Neural cell (in vitro differentiated cells): ENCODE data around the gene GTPBP6. TPM values are rescaled to one million over a fixed set of nuclear protein-coding genes. Genes with fewer than 3 reads are reported as not detected.

ENCODE experiments used
- H2AFZ ChIP-seq: fragments of 200-600, 300-800 bp; sonication (generic), shearing (Covaris generic); 2 replicates; pipeline ENCODE4 v1.6.0; 2014; ENCODE audit warnings: low read depth, mild to moderate bottlenecking, antibody characterized with exemption, low read length, moderate library complexity
- H3F3A ChIP-seq: fragments of 200-600 bp; shearing (Covaris generic); 2 replicates; pipeline ENCODE4 v1.6.1; 2016; ENCODE audit warnings: mild to moderate bottlenecking, moderate library complexity, mixed read lengths, antibody characterized with exemption, low read length; ENCODE audit not compliant: insufficient read depth, poor library complexity, severe bottlenecking
- H3K27ac ChIP-seq: fragments of 200-600, 300-800 bp; sonication (generic), shearing (Covaris generic); 2 replicates; pipeline ENCODE4 v1.5.1; 2014; ENCODE audit warnings: mild to moderate bottlenecking, low read length, moderate library complexity
- H3K27me3 ChIP-seq: fragments of 300-800, 200-600 bp; sonication (generic), shearing (Covaris generic); 2 replicates; pipeline ENCODE4 v1.6.0; 2014; ENCODE audit warnings: mild to moderate bottlenecking, low read depth, low read length, moderate library complexity; ENCODE audit not compliant: insufficient read depth
- H3K36me3 ChIP-seq: fragments of 300-800, 200-600 bp; sonication (generic), shearing (Covaris generic); 2 replicates; pipeline ENCODE4 v1.5.1; 2014; ENCODE audit warnings: mild to moderate bottlenecking, antibody characterized with exemption, low read length, moderate library complexity; ENCODE audit not compliant: insufficient read depth
- H3K4me2 ChIP-seq: fragments of 300-800, 200-600 bp; sonication (generic), shearing (Covaris generic); 2 replicates; pipeline ENCODE4 v1.6.0; 2014; ENCODE audit warnings: mild to moderate bottlenecking, low read length
- H3K4me3 ChIP-seq: fragments of 300-800, 200-600 bp; sonication (generic), shearing (Covaris generic); 2 replicates; pipeline ENCODE4 v1.5.1; 2014; ENCODE audit warnings: mild to moderate bottlenecking, low read length, moderate library complexity
- H3K79me2 ChIP-seq: fragments of 200-600 bp; shearing (Covaris generic); replicated peaks from 2 replicates; pipeline ENCODE4 v1.6.0; 2014; ENCODE audit warnings: mild to moderate bottlenecking, low read length, moderate library complexity; ENCODE audit not compliant: insufficient read depth
- H3K9ac ChIP-seq: fragments of 300-800, 200-600 bp; sonication (generic), shearing (Covaris generic); 2 replicates; pipeline ENCODE4 v1.6.1; 2016; ENCODE audit warnings: mild to moderate bottlenecking, low read length, mixed read lengths
- H3K9me2 ChIP-seq: fragments of 200-600 bp; shearing (Covaris generic); 2 replicates; pipeline ENCODE4 v1.6.1; 2016; ENCODE audit warnings: mild to moderate bottlenecking, low read length, mixed read lengths; ENCODE audit not compliant: insufficient read depth
- H3K9me3 ChIP-seq: fragments of 200-600, 300-800 bp; sonication (generic), shearing (Covaris generic); 2 replicates; pipeline ENCODE4 v1.6.1; 2016; ENCODE audit warnings: mild to moderate bottlenecking, mixed run types, low read length, moderate library complexity, mixed read lengths
- H4K20me1 ChIP-seq: fragments of 200-600 bp; shearing (Covaris generic); 2 replicates; pipeline ENCODE4 v1.6.1; 2016; ENCODE audit warnings: mild to moderate bottlenecking, mixed run types; ENCODE audit not compliant: insufficient read depth
- EP300 ChIP-seq: fragments of 450-650 bp; conservative IDR thresholded peaks from 2 replicates; pipeline ENCODE4 v1.6.1; 2014; ENCODE audit warnings: antibody characterized with exemption, mild to moderate bottlenecking, moderate library complexity; ENCODE audit not compliant: poor library complexity, severe bottlenecking
- EZH2 ChIP-seq: fragments of 200-600, 300-800 bp; shearing (Covaris generic), sonication (generic); IDR thresholded peaks from 2 replicates; pipeline ENCODE4 v1.6.1; 2014; ENCODE audit warnings: antibody characterized with exemption, low read length, borderline replicate concordance, mild to moderate bottlenecking; ENCODE audit not compliant: insufficient read depth, poor library complexity, severe bottlenecking
- MXI1 ChIP-seq: fragments of 450-650 bp; conservative IDR thresholded peaks from 2 replicates; pipeline ENCODE4 v1.6.1; 2014; ENCODE audit warnings: antibody characterized with exemption, mild to moderate bottlenecking; ENCODE audit not compliant: poor library complexity, severe bottlenecking
- POLR2AphosphoS5 ChIP-seq: IDR thresholded peaks from 2 replicates; pipeline ENCODE4 v1.6.1; 2012
- RAD21 ChIP-seq: fragments of 450-650 bp; conservative IDR thresholded peaks from 2 replicates; pipeline ENCODE4 v1.6.1; 2014; ENCODE audit warnings: antibody characterized with exemption, mild to moderate bottlenecking, moderate library complexity
- SMC3 ChIP-seq: fragments of 450-650 bp; conservative IDR thresholded peaks from 2 replicates; pipeline ENCODE4 v1.6.1; 2014; ENCODE audit warnings: antibody characterized with exemption, mild to moderate bottlenecking, moderate library complexity; ENCODE audit not compliant: poor library complexity
- TAF1 ChIP-seq: IDR thresholded peaks from 2 replicates; pipeline ENCODE4 v1.6.1; 2012; ENCODE audit warnings: low read depth
- polyA plus RNA-seq: library from polyadenylated mRNA; depleted of rRNA; stranded (reverse); fragments of >200 nt; gene quantifications from 2 replicates; pipeline ENCODE4 v1.2.3, GENCODE V29; 2014
- TF ChIP-seq, protein P1 (sequence below): IDR thresholded peaks from 2 replicates; pipeline ENCODE4 v1.6.1; 2012; ENCODE audit warnings: borderline replicate concordance
- TF ChIP-seq, protein P2 (sequence below): fragments of 450-650 bp; IDR thresholded peaks from 2 replicates; pipeline ENCODE4 v1.5.1; 2014; ENCODE audit warnings: antibody characterized with exemption, mild to moderate bottlenecking, moderate library complexity; ENCODE audit not compliant: poor library complexity, severe bottlenecking

Gene GTPBP6
- polyA plus RNA-seq, 1 donor from 2014 or later, result 23.6 TPM

DNA sequence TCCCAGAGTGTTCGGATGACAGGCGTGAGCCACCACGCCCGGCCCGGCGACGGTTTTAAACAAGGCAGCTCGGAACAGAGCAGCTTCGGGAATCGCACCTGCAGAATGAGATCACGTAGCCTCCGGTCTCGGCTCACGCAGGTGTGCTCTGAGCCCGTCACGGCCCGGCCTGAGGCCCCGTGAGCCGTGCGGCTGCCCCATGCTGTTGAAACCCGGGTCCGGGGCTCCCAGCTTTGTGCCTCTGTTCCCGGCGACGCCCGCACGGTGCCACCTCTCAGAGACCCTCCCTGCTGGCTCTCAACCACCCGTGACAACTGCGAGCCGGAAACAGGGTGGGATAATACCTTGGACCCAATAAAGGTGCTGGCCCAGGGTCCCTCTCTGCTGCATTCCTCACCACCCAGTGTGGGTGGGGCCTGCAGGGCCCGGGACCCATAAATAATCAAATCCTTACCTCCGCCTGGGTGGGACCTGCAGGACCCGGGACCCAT lies 50.8 kb downstream of the GTPBP6 start:
- Histone ChIP-seq H3K9ac (no peak overlapping the region), H3K36me3 (no peaks in the 10 kb centered on the region), H3K27me3 (no peaks in the 10 kb centered on the region), H3K9me3 (no peaks in the 10 kb centered on the region), H3K4me3 (no peak overlapping the region), H2AFZ (no peak overlapping the region), H3K4me2 (no peak overlapping the region), H3K9me2 (no peaks in the 10 kb centered on the region), H3F3A (no peaks in the 10 kb centered on the region), H3K79me2 (no peaks in the 10 kb centered on the region), H4K20me1 (no peaks in the 10 kb centered on the region), H3K27ac (no peak overlapping the region)
- TF ChIP-seq, protein P1, sequence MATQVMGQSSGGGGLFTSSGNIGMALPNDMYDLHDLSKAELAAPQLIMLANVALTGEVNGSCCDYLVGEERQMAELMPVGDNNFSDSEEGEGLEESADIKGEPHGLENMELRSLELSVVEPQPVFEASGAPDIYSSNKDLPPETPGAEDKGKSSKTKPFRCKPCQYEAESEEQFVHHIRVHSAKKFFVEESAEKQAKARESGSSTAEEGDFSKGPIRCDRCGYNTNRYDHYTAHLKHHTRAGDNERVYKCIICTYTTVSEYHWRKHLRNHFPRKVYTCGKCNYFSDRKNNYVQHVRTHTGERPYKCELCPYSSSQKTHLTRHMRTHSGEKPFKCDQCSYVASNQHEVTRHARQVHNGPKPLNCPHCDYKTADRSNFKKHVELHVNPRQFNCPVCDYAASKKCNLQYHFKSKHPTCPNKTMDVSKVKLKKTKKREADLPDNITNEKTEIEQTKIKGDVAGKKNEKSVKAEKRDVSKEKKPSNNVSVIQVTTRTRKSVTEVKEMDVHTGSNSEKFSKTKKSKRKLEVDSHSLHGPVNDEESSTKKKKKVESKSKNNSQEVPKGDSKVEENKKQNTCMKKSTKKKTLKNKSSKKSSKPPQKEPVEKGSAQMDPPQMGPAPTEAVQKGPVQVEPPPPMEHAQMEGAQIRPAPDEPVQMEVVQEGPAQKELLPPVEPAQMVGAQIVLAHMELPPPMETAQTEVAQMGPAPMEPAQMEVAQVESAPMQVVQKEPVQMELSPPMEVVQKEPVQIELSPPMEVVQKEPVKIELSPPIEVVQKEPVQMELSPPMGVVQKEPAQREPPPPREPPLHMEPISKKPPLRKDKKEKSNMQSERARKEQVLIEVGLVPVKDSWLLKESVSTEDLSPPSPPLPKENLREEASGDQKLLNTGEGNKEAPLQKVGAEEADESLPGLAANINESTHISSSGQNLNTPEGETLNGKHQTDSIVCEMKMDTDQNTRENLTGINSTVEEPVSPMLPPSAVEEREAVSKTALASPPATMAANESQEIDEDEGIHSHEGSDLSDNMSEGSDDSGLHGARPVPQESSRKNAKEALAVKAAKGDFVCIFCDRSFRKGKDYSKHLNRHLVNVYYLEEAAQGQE, result no peak
- TF ChIP-seq, protein P2, sequence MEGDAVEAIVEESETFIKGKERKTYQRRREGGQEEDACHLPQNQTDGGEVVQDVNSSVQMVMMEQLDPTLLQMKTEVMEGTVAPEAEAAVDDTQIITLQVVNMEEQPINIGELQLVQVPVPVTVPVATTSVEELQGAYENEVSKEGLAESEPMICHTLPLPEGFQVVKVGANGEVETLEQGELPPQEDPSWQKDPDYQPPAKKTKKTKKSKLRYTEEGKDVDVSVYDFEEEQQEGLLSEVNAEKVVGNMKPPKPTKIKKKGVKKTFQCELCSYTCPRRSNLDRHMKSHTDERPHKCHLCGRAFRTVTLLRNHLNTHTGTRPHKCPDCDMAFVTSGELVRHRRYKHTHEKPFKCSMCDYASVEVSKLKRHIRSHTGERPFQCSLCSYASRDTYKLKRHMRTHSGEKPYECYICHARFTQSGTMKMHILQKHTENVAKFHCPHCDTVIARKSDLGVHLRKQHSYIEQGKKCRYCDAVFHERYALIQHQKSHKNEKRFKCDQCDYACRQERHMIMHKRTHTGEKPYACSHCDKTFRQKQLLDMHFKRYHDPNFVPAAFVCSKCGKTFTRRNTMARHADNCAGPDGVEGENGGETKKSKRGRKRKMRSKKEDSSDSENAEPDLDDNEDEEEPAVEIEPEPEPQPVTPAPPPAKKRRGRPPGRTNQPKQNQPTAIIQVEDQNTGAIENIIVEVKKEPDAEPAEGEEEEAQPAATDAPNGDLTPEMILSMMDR, result no peak
- TF ChIP-seq EZH2, result no peak
- no peak for TF ChIP-seq SMC3
- TF ChIP-seq EP300, result no peak
- no peak for TF ChIP-seq TAF1
- no peak for TF ChIP-seq MXI1
- no peak for TF ChIP-seq RAD21
- TF ChIP-seq POLR2AphosphoS5, result no peak

GRCh38 chrX:265502-265901 lies 53.1 kb downstream of the GTPBP6 start:
- H4K20me1 ChIP-seq, result no peaks in the 10 kb centered on the region
- H3K36me3 ChIP-seq, result no peaks in the 10 kb centered on the region
- no peak overlapping the region for H3K27ac ChIP-seq
- H3K9ac ChIP-seq, result no peak overlapping the region
- no peaks in the 10 kb centered on the region for H3F3A ChIP-seq
- TF ChIP-seq TAF1 (no peak), EZH2 (no peak), MXI1 (no peak), EP300 (no peak), SMC3 (no peak), RAD21 (no peak), POLR2AphosphoS5 (no peak)
- TF ChIP-seq, protein P2, result no peak
- TF ChIP-seq, protein P1, result no peak
- no peaks in the 10 kb centered on the region for H3K9me3 ChIP-seq
- H3K27me3 ChIP-seq, result no peaks in the 10 kb centered on the region
- H3K4me3 ChIP-seq, result no peak overlapping the region
- no peak overlapping the region for H3K4me2 ChIP-seq
- no peak overlapping the region for H2AFZ ChIP-seq
- no peaks in the 10 kb centered on the region for H3K79me2 ChIP-seq
- no peaks in the 10 kb centered on the region for H3K9me2 ChIP-seq
